Measurements from ENCODE around the gene TMEM238. TPM values are rescaled to one million over a fixed set of nuclear protein-coding genes. Genes with fewer than 3 reads are reported as not detected.
"Not testable (repeated sequence)": the region's sequence is repeated elsewhere in the genome, so short reads cannot be mapped to it uniquely, and the experiment has no call there.

TMEM238 gene
- total RNA-seq, 4 donors from 2014 or later = 6.3 to 37.1 (median 29.3) TPM

GRCh38 chr19:55418185-55418584, 34.1 kb upstream of the TMEM238 start:
- DNase-seq (ENCODE audit: low spot score in 2 of 2) = no peak
- Histone ChIP-seq H3K27me3 (peaks cover 5% of the 10 kb centered on the region), H3K4me1 (peaks cover under 1% of the 10 kb centered on the region), H3K9me3 (no peaks in the 10 kb centered on the region), H3K4me3 (no peak overlapping the region), H3K36me3 (no peaks in the 10 kb centered on the region), H3K27ac (no peak overlapping the region)
- no peak for TF ChIP-seq EP300 (IDR thresholded peaks at IDR 0.05)
- TF ChIP-seq, protein P1, sequence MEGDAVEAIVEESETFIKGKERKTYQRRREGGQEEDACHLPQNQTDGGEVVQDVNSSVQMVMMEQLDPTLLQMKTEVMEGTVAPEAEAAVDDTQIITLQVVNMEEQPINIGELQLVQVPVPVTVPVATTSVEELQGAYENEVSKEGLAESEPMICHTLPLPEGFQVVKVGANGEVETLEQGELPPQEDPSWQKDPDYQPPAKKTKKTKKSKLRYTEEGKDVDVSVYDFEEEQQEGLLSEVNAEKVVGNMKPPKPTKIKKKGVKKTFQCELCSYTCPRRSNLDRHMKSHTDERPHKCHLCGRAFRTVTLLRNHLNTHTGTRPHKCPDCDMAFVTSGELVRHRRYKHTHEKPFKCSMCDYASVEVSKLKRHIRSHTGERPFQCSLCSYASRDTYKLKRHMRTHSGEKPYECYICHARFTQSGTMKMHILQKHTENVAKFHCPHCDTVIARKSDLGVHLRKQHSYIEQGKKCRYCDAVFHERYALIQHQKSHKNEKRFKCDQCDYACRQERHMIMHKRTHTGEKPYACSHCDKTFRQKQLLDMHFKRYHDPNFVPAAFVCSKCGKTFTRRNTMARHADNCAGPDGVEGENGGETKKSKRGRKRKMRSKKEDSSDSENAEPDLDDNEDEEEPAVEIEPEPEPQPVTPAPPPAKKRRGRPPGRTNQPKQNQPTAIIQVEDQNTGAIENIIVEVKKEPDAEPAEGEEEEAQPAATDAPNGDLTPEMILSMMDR (IDR thresholded peaks at IDR 0.05) = peak; percentile 41 to 42
- 12% methylated on average over 7 of the region's 7 CpGs for whole genome bisulfite sequencing

DNA sequence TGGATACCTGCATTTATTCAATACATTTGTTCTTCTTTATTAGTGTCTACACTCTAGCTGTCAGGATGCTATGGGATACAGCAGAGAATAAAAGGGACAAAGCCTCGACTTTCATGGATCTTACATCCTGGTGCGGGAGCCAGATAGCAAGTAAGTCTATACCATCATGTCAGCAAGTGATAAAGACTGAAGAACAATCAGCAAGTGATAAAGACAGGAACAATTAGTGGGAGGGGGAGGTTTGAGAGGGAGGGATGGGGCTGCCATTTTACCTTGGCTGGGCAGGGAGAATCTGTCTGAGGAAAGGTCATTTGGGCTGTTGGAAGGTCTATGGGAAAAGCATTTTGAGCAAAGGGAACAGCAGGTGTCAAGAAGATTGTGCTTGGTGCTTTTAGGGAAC, 26.1 kb upstream of the TMEM238 start:
- Histone ChIP-seq H3K4me3 (no peak overlapping the region), H3K27ac (no peak overlapping the region), H3K36me3 (peaks cover 3% of the 10 kb centered on the region), H3K4me1 (peaks cover 15% of the 10 kb centered on the region), H3K9me3 (no peaks in the 10 kb centered on the region), H3K27me3 (no peaks in the 10 kb centered on the region)
- TF ChIP-seq EP300 (IDR thresholded peaks at IDR 0.05) (no peak), POLR2A (IDR thresholded peaks at IDR 0.05) (no peak), POLR2AphosphoS5 (IDR thresholded peaks at IDR 0.05) (no peak)
- TF ChIP-seq, protein P1 (IDR thresholded peaks at IDR 0.05) = no peak
- no peak for DNase-seq (ENCODE audit: low spot score in 2 of 2)
- 95% methylated on average over 2 of the region's 2 CpGs for WGBS

GRCh38 chr19:55409179-55409578, 25.1 kb upstream of the TMEM238 start:
- H3K27ac ChIP-seq; H3K36me3 ChIP-seq; H3K4me3 ChIP-seq; H3K9me3 ChIP-seq; DNase-seq (ENCODE audit: low spot score in 2 of 2); H3K27me3 ChIP-seq: not testable (repeated sequence)
- peaks cover 15% of the 10 kb centered on the region for H3K4me1 ChIP-seq
- 95% methylated on average over 8 of the region's 8 CpGs for WGBS

GRCh38 chr19:55408533-55408872, 24.4 kb upstream of the TMEM238 start:
- H3K36me3 ChIP-seq = peaks cover 14% of the 10 kb centered on the region
- peak overlapping the region; percentile 97 for H3K4me3 ChIP-seq
- H3K9me3 ChIP-seq = no peaks in the 10 kb centered on the region
- no peak for DNase-seq (ENCODE audit: low spot score in 2 of 2)
- no peak for TF ChIP-seq POLR2A (IDR thresholded peaks at IDR 0.05)
- TF ChIP-seq POLR2AphosphoS5 (IDR thresholded peaks at IDR 0.05) = no peak
- no peak for TF ChIP-seq EP300 (IDR thresholded peaks at IDR 0.05)
- TF ChIP-seq, protein P1 (IDR thresholded peaks at IDR 0.05) = no peak
- H3K27me3 ChIP-seq = no peaks in the 10 kb centered on the region
- peaks cover 15% of the 10 kb centered on the region for H3K4me1 ChIP-seq
- 75% methylated on average over 8 of the region's 9 CpGs for WGBS
- peak overlapping the region; percentile 96 for H3K27ac ChIP-seq

GRCh38 chr19:55407800-55408532, 23.9 kb upstream of the TMEM238 start:
- peak overlapping the region; percentile 96 for H3K27ac ChIP-seq
- H3K4me1 ChIP-seq = peaks cover 15% of the 10 kb centered on the region
- peak overlapping the region; percentile 97 for H3K4me3 ChIP-seq
- no peaks in the 10 kb centered on the region for H3K9me3 ChIP-seq
- TF ChIP-seq, protein P1 (IDR thresholded peaks at IDR 0.05) = no peak
- peak in 2 of 3 donors; percentile 47 to 53 for TF ChIP-seq POLR2AphosphoS5 (IDR thresholded peaks at IDR 0.05)
- TF ChIP-seq EP300 (IDR thresholded peaks at IDR 0.05) = no peak
- peaks cover 19% of the 10 kb centered on the region for H3K36me3 ChIP-seq
- peak; percentile 99 to 100 for DNase-seq (ENCODE audit: low spot score in 2 of 2)
- under 1% methylated on average over 55 of the region's 72 CpGs for WGBS
- no peaks in the 10 kb centered on the region for H3K27me3 ChIP-seq

DNA sequence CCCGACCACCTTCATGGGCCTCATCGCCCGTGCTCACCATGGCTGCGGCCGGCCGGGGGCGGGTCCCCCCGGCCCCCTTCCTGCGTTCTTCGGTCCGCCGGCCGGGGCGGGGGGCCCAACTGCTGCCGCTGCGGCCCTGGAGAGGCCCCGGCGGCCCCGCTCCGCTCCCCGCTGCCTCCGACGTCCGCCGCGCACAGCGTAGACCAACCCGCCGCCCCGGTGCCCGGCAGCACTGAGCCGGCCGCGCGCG, 23.4 kb upstream of the TMEM238 start, which contains the start of gene UBE2S:
TSS of gene UBE2S (minus strand) at position 239 of the 250 bp plus-strand sequence. CDS start at position 40, 199 bp downstream.
- H3K36me3 ChIP-seq = peaks cover 24% of the 10 kb centered on the region
- H3K27ac ChIP-seq = peak within 1 kb of the TSS; percentile 96
- H3K27me3 ChIP-seq; H3K9me3 ChIP-seq; DNase-seq (ENCODE audit: low spot score in 2 of 2): not testable (repeated sequence)
- peak within 1 kb of the TSS; percentile 97 for H3K4me3 ChIP-seq
- peak; percentile 96 to 99 for TF ChIP-seq POLR2A (IDR thresholded peaks at IDR 0.05)
- peak in 1 of 3 donors; percentile 97 for TF ChIP-seq POLR2AphosphoS5 (IDR thresholded peaks at IDR 0.05)
- H3K4me1 ChIP-seq = peaks cover 15% of the 10 kb centered on the region
- WGBS = 2% methylated on average over 18 of the region's 36 CpGs
